Activated T-helper 9 cell treated with anti-CD3 and anti-CD28 coated beads, Interleukin-2, amount 50 U/mL, for 16 hours (primary cell): ENCODE measurements around the gene PF4V1.

ENCODE experiments used
- DNase-seq: peaks from one replicate; pipeline ENCODE4 v3.0.0-alpha.2; 2020; ENCODE audit warnings: low read depth

PF4V1 gene

GRCh38 chr4:73847526-73848182 is 5.4 kb upstream of the PF4V1 start:
- no peak for DNase-seq

- DNase-seq = no peak
Observed at GRCh38 chr4:73848183-73848777, 4.8 kb upstream of the PF4V1 start.

GRCh38 chr4:73850261-73850970 is 2.7 kb upstream of the PF4V1 start:
- no peak for DNase-seq

- DNase-seq = no peak
Observed at GRCh38 chr4:73851293-73851692, 1.8 kb upstream of the PF4V1 start.

GRCh38 chr4:73852771-73853170 is 325 bp upstream of the PF4V1 start:
- no peak for DNase-seq

GRCh38 chr4:73853718-73854473 is 800 bp downstream of the PF4V1 start:
- DNase-seq = no peak

- DNase-seq = no peak
Observed at GRCh38 chr4:73855406-73855805, 2.3 kb downstream of the PF4V1 start.

- DNase-seq = no peak
Observed at GRCh38 chr4:73856518-73856917, 3.4 kb downstream of the PF4V1 start.

GRCh38 chr4:73859614-73860088 is 6.6 kb downstream of the PF4V1 start:
- no peak for DNase-seq

GRCh38 chr4:73860181-73860580 is 7.1 kb downstream of the PF4V1 start:
- DNase-seq = no peak

- DNase-seq = no peak
Observed at GRCh38 chr4:73860917-73861316, 7.8 kb downstream of the PF4V1 start.

GRCh38 chr4:73862322-73862721 is 9.2 kb downstream of the PF4V1 start:
- no peak for DNase-seq

GRCh38 chr4:73864365-73864764 is 11.3 kb downstream of the PF4V1 start:
- no peak for DNase-seq

- DNase-seq = no peak
Observed at GRCh38 chr4:73864961-73865360, 11.9 kb downstream of the PF4V1 start.

- no peak for DNase-seq
Observed at GRCh38 chr4:73865431-73866096, 12.5 kb downstream of the PF4V1 start.

- DNase-seq = no peak
Observed at GRCh38 chr4:73866246-73866645, 13.2 kb downstream of the PF4V1 start.

- DNase-seq = no peak
Observed at GRCh38 chr4:73867783-73868182, 14.7 kb downstream of the PF4V1 start.

- no peak for DNase-seq
Observed at GRCh38 chr4:73868206-73869129, 15.4 kb downstream of the PF4V1 start.

GRCh38 chr4:73869130-73870055 is 16.3 kb downstream of the PF4V1 start, which contains the start of gene CXCL1:
TSS of gene CXCL1 (plus strand) at chr4:73869393. CDS start at chr4:73869471, 78 bp downstream.
- no peak for DNase-seq

GRCh38 chr4:73870260-73870659 is 17.2 kb downstream of the PF4V1 start:
- no peak for DNase-seq
